ENCODE data around the gene FAM50B.

- no peak for TF ChIP-seq CTCF (IDR thresholded peaks at IDR 0.05; ENCODE audit: insufficient read depth, low read length, poor library complexity, severe bottlenecking)
- no peak for TF ChIP-seq EZH2phosphoT487 (conservative IDR thresholded peaks at IDR 0.05; ENCODE audit: low read length)
Measured at GRCh38 chr6:3812596-3812995, 36.6 kb upstream of the FAM50B start.

Data from SU-DHL-6 (cell line).